ENCODE results near the gene ZNF732. TPM values are rescaled to one million over a fixed set of nuclear protein-coding genes. Genes with fewer than 3 reads are reported as not detected.
"Not testable (repeated sequence)": the region's sequence is repeated elsewhere in the genome, so short reads cannot be mapped to it uniquely, and the experiment has no call there.

The ZNF732 gene
- total RNA-seq, 1 donor from 2014 or later: 1.3 TPM

DNA sequence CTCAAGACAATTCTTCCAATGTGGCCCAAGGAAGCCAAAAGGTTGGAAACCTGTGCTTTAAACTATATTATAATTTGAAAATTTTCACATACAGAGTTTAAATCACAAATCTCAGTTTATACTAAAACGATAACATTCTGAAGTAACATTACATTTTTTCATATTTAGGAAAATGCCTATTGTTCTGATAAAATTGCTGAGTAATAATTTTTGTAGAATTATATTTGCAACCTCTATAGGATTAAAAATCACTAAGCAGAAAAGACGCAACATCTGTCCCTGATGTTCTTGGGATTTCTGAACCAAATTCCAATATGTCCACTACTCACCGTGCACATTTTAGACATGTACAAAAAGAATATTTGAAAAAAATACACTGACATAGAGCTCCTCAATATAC lies 10.5 kb downstream of the ZNF732 start:
- no peak for TF ChIP-seq CTCF (IDR thresholded peaks at IDR 0.05; ENCODE audit: partially characterized antibody, unreplicated experiment)
- Mint-ChIP-seq H3K36me3 (ENCODE audit: unreplicated experiment) (no peaks in the 10 kb centered on the region), H3K9me3 (ENCODE audit: unreplicated experiment) (no peaks in the 10 kb centered on the region), H3K4me1 (ENCODE audit: low read depth, unreplicated experiment) (peaks cover 2% of the 10 kb centered on the region), H3K27ac (ENCODE audit: unreplicated experiment) (no peak overlapping the region), H3K4me3 (ENCODE audit: unreplicated experiment) (no peak overlapping the region), H3K27me3 (ENCODE audit: unreplicated experiment) (no peaks in the 10 kb centered on the region)
- DNase-seq: no peak

GRCh38 chr4:288891-289290 lies 16.4 kb downstream of the ZNF732 start:
- TF ChIP-seq CTCF (IDR thresholded peaks at IDR 0.05; ENCODE audit: partially characterized antibody, unreplicated experiment): no peak
- DNase-seq: no peak
- Mint-ChIP-seq H3K4me1 (ENCODE audit: low read depth, unreplicated experiment) (no peaks in the 10 kb centered on the region), H3K27ac (ENCODE audit: unreplicated experiment) (no peak overlapping the region), H3K36me3 (ENCODE audit: unreplicated experiment) (peaks cover 10% of the 10 kb centered on the region), H3K9me3 (ENCODE audit: unreplicated experiment) (peaks cover 3% of the 10 kb centered on the region), H3K27me3 (ENCODE audit: unreplicated experiment) (peaks cover 2% of the 10 kb centered on the region), H3K4me3 (ENCODE audit: unreplicated experiment) (no peak overlapping the region)

- Mint-ChIP-seq H3K27ac (ENCODE audit: unreplicated experiment) (no peak overlapping the region), H3K4me1 (ENCODE audit: low read depth, unreplicated experiment) (no peaks in the 10 kb centered on the region), H3K36me3 (ENCODE audit: unreplicated experiment) (peaks cover 67% of the 10 kb centered on the region), H3K27me3 (ENCODE audit: unreplicated experiment) (no peaks in the 10 kb centered on the region), H3K4me3 (ENCODE audit: unreplicated experiment) (no peak overlapping the region), H3K9me3 (ENCODE audit: unreplicated experiment) (peaks cover 28% of the 10 kb centered on the region)
- no peak for TF ChIP-seq CTCF (IDR thresholded peaks at IDR 0.05; ENCODE audit: partially characterized antibody, unreplicated experiment)
- no peak for DNase-seq
These were observed 31.8 kb downstream of the ZNF732 start for GRCh38 chr4:273309-274017.

GRCh38 chr4:271492-272103 lies 33.7 kb downstream of the ZNF732 start:
- no peak overlapping the region for H3K27ac Mint-ChIP-seq (ENCODE audit: unreplicated experiment)
- H3K4me3 Mint-ChIP-seq (ENCODE audit: unreplicated experiment): no peak overlapping the region
- H3K36me3 Mint-ChIP-seq (ENCODE audit: unreplicated experiment): peaks cover 62% of the 10 kb centered on the region
- H3K27me3 Mint-ChIP-seq (ENCODE audit: unreplicated experiment): no peaks in the 10 kb centered on the region
- H3K9me3 Mint-ChIP-seq (ENCODE audit: unreplicated experiment): peaks cover 26% of the 10 kb centered on the region
- no peak for TF ChIP-seq CTCF (IDR thresholded peaks at IDR 0.05; ENCODE audit: partially characterized antibody, unreplicated experiment)
- DNase-seq: no peak
- H3K4me1 Mint-ChIP-seq (ENCODE audit: low read depth, unreplicated experiment): no peaks in the 10 kb centered on the region

GRCh38 chr4:259240-259639 lies 46.0 kb downstream of the ZNF732 start:
- H3K36me3 Mint-ChIP-seq (ENCODE audit: unreplicated experiment): peaks cover 64% of the 10 kb centered on the region
- not testable (repeated sequence) for H3K27me3 Mint-ChIP-seq (ENCODE audit: unreplicated experiment); H3K4me1 Mint-ChIP-seq (ENCODE audit: low read depth, unreplicated experiment); H3K4me3 Mint-ChIP-seq (ENCODE audit: unreplicated experiment); H3K27ac Mint-ChIP-seq (ENCODE audit: unreplicated experiment)
- DNase-seq: peak; percentile 21
- H3K9me3 Mint-ChIP-seq (ENCODE audit: unreplicated experiment): peaks cover 24% of the 10 kb centered on the region

All from glutamatergic neuron (in vitro differentiated cells).